Activated T-cell treated with anti-CD3 and anti-CD28 coated beads for 24 hours (primary cell): ENCODE results near the gene ANKS1A.

ENCODE experiments used
- DNase-seq: peaks from one replicate; pipeline ENCODE4 v3.0.0-alpha.2; 2020; ENCODE audit warnings: low read depth

Gene ANKS1A

DNA sequence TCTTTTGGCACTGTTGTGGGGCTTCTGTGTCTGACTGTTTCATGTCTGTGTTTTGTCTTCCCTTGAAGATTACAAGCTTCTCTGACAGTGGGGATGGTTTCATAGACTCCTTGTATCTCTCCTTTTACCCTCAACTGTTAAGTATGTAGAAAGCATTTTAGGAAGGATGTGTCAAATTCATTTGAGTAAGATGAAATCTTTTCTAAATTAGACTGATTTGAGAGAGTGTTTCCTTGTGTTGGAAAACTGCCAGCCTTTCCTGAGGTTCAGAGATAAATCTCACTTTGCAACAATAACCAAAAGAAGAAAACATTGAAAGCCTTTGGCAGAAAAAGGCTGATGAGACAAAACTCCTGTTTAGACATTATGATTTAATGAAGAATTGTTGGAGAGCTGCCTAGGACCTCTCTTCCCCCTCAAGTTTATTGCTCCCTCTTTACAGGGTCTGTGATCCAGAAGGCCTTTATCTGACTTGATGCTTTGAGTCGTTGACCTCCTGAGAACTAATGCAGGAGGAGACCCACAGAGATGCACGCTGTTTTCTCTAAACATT is 68.3 kb downstream of the ANKS1A start:
- DNase-seq: no peak

DNA sequence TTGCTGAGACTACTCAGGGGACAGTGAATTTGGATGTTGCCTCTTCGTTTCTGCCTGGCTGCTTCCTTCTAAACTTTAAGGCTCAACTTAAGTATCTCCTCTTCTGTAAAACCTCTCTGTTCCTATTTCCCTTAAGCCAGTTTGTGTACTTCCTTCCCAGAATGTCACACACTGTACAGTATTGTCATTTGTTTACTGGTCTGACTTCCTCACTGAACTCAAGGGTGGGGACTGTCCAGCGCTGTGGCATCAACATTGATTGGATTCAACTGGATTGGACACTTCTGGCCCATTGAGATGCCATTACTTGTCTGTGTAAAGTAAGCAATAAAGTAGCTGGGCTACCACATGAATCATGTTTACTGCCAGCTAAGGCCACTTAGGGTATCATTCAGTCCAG is 69.7 kb downstream of the ANKS1A start:
- no peak for DNase-seq

DNA sequence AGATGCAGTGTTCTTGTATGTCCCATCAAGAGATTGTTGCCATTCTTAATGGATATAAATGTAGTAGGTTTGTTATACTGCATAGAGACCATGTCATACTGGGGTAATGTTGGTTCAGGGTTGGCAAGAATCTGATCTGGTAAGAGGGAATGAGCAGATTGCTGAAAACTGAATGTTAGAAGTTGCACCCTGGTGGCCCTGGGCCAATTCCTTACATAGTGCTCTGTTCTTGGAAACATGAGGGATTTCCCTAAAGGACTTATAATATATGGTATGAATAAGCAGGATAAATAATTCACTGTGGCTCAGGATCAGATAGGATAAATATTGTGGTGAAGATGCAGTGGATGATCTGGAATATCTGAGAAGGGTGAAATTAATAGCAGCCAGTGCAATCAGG is 70.2 kb downstream of the ANKS1A start:
- no peak for DNase-seq

DNA sequence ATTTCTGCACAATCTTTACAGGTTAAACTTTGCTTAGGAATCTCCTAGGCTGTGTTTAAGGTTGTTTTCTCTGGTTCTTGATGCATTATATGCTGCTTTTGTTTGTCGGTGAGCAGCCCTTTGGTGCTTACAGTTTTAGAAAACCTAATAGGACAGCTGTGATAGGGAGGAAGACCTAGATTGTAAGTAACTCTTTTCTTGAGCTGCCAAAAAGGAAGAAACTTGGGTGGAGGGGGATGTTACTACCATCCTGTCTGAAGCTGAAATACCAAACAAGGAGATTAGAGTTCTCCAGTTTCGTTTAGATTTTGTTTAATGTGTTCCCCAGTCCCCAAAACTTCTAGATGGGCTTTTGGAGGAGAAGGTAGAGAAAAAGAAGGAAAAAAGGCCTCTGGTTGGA is 72.0 kb downstream of the ANKS1A start:
- DNase-seq: no peak

DNA sequence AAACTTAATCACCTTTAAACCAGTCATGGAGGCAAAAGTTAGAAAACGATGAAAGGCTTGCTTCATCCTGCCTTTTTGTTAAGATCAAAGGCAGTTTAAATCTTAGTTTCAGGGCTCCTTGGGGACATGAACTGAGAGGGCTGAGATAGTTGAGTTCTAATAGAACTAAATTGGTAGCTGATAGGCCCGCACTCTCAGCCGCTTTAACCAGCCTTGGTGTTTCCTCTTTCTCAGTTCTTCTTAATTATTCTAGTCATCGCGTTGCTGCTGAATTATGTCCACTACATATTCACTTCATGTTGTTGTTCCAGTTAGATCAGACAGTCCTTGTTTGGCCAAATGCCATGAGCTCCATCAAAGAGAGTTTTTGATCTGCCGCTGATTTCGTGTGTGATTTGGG is 72.5 kb downstream of the ANKS1A start:
- DNase-seq: no peak

GRCh38 chr6:34964564-34964963 is 75.5 kb downstream of the ANKS1A start:
- no peak for DNase-seq

- no peak for DNase-seq
Measured at GRCh38 chr6:34967461-34967860, 78.4 kb downstream of the ANKS1A start.

DNA sequence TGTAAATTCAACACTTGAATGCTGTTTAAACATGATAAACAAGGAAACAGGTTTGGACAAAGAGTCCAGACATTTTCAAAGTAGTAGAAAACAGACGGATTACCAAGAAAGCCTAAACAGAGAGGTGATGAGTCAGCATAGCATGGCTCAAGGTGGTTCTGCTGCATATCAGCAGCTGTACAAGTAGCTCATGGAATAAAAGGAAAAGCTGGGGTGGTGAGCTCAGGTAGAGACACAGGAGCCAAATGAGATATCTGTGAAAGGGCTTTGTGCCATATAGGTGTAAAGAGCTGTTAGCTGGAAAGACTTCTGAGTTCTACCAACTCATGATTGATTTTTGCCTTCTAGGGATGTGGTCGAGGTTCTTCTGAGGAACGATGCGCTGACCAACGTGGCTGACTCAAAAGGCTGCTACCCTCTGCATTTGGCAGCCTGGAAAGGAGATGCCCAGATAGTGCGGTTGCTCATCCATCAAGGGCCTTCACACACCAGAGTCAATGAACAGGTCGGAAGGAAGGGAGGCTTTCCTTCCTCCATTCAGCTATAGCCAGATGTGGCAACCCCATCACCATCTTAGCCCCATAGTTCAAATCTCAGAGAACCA is 80.7 kb downstream of the ANKS1A start:
- DNase-seq: no peak

- no peak for DNase-seq
Measured at GRCh38 chr6:34970488-34970887, 81.4 kb downstream of the ANKS1A start.

DNA sequence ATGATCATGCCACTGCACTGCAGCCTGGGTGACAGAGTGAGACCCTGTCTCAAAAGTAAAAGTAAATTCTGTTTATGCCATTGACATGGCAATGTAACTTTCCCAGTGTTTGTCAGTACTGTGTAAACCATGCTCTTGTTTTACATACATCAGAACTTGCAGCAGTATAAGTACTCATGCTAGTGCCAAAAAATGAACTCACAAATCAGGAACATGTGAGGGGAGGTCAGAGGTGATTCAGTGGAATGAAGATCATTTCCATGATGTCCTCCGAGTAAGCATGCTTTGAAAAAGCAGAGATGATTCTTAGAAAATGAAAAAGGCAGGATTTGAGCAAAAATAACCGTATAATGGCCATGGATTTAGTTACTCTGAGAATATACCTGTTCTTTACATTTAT is 81.9 kb downstream of the ANKS1A start:
- no peak for DNase-seq

- DNase-seq: no peak
Measured at GRCh38 chr6:34973547-34974248, 84.6 kb downstream of the ANKS1A start.

- no peak for DNase-seq
Measured at GRCh38 chr6:34974249-34974642, 85.2 kb downstream of the ANKS1A start.

DNA sequence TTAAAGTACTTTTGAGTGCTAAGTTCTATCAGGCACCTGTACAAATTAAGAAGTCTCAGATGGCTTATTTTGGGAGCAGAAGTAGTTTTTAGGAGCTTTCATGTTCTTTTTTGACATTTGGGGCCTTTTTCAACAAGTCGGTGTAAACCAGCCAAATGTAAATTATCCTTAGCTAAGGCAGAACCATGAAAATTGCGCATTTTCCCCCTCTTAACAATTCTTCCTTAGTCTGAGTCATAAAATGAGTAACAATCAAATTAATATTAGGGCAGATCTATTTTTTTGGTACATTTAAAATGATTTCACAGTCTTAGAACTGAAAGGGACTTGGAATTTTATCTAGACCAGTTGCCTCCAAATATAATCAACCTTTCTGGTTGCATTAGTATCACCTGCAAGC is 87.2 kb downstream of the ANKS1A start:
- no peak for DNase-seq

- no peak for DNase-seq
Measured at GRCh38 chr6:34979218-34979617, 90.2 kb downstream of the ANKS1A start.

GRCh38 chr6:34979994-34980393 is 90.9 kb downstream of the ANKS1A start:
- DNase-seq: no peak

DNA sequence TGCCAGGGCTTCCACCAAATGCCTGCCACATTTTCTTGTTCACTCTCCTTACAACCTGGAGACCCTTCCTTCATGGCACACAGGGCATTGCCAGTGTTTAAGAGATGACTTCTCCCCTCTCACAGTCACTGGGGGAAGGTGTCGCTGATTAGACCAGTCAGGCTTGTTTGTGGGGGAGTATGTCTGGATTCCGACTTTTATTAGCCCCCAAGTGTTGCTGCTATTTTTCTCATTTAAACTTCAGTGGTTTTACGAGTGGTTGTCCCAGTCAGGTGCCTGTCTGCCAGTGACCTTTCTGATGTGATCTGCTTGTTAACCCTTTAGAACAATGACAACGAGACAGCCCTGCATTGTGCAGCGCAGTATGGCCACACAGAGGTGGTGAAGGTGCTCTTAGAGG is 92.3 kb downstream of the ANKS1A start:
- DNase-seq: no peak

- DNase-seq: no peak
Measured at GRCh38 chr6:34981951-34982350, 92.9 kb downstream of the ANKS1A start.

- no peak for DNase-seq
Measured at GRCh38 chr6:34982424-34982852, 93.4 kb downstream of the ANKS1A start.

- DNase-seq: no peak
Measured at GRCh38 chr6:34984416-34984815, 95.4 kb downstream of the ANKS1A start.

- DNase-seq: no peak
Measured at GRCh38 chr6:34985236-34985635, 96.2 kb downstream of the ANKS1A start.

DNA sequence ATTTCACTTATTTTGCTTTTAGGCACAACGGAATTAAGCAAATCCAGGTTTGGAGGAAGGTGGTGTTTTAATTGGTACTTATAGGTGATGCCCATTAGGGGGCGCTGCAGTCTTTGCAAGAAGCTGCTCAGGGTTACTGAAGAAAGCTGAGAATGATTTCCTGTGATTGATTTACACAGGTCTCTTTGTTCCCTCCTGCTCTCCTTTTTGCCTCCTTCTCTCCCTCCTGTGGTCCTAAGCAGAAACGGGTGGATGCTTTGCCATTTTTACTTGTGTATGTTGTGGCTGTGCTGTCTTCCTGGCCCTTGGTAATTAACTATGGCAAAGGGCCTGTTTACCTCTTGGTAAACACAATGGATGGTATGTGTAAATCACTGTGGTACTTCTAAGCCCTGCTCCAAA is 97.8 kb downstream of the ANKS1A start:
- DNase-seq: peak; percentile 15

GRCh38 chr6:34987506-34987905 is 98.5 kb downstream of the ANKS1A start:
- DNase-seq: no peak

GRCh38 chr6:34990971-34991560 is 102.0 kb downstream of the ANKS1A start:
- no peak for DNase-seq
